Left forelimb (tissue), 1 donor: Measurements from ENCODE around the gene HLTF.
"Not testable (repeated sequence)": the region's sequence is repeated elsewhere in the genome, so short reads cannot be mapped to it uniquely, and the experiment has no call there.

Source experiments
- DNase-seq: peaks from one replicate; pipeline ENCODE4 v3.0.0-alpha.2; 2018; ENCODE audit warnings: low spot score

The HLTF gene, protein sequence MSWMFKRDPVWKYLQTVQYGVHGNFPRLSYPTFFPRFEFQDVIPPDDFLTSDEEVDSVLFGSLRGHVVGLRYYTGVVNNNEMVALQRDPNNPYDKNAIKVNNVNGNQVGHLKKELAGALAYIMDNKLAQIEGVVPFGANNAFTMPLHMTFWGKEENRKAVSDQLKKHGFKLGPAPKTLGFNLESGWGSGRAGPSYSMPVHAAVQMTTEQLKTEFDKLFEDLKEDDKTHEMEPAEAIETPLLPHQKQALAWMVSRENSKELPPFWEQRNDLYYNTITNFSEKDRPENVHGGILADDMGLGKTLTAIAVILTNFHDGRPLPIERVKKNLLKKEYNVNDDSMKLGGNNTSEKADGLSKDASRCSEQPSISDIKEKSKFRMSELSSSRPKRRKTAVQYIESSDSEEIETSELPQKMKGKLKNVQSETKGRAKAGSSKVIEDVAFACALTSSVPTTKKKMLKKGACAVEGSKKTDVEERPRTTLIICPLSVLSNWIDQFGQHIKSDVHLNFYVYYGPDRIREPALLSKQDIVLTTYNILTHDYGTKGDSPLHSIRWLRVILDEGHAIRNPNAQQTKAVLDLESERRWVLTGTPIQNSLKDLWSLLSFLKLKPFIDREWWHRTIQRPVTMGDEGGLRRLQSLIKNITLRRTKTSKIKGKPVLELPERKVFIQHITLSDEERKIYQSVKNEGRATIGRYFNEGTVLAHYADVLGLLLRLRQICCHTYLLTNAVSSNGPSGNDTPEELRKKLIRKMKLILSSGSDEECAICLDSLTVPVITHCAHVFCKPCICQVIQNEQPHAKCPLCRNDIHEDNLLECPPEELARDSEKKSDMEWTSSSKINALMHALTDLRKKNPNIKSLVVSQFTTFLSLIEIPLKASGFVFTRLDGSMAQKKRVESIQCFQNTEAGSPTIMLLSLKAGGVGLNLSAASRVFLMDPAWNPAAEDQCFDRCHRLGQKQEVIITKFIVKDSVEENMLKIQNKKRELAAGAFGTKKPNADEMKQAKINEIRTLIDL

DNA sequence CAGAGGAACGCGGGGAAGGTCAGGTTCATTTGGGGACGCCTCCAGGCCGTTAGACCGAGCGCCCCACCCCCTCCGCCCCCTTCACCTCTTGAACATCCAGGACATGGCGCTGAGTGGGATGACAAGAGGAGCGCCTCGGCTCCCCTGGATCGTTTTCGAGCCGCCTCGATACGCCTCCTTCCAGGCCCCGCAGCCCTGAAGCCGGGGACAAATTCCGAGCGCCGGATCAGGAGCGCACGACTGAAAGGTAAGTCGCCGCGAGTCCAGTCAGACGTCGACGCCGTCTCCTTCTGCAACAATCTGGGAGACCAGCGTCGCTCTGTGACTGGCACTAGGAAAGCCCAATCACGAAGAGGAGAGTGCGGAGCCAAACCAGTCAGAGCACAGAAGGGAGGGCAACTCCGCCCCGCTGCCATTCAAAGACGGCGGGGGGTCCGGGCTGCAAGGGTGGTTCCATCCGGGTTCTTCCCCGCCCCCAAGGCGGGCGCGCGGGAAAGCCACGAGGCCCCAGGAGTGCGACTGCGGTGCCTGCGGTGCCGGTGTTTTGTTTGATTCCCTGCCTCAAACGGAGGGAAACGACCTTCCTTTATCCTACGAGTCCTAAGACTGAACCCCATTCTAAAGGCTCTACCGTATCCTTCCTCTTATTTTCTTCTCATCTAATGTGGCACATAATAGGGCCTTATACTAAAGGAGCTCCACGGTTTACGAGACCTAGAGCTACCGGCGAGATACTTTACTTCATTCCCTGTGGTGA, at the start of gene HLTF:
HLTF (minus strand) TSS at position 302 of the 757 bp plus-strand sequence; CDS start at position 105, 197 bp downstream.
- DNase-seq: peak; percentile 95

DNA sequence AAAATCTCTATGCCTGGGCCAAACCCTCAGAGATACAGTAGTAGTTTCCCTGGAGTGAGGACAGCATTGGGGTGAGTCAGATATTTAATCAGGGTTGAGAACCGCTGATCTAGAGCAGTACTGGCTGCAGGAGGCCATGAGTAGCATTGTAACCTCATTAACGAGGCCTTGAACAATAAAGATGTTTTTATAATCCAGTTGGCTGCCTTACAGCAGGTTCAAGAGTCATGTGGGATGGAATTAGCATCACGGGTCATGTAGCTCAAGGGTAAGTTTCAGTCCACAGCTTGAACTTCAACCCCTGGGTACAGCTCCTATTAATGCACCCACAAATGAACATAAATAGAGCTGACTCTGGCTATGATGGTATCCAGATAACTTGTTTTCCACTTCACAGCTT, 48.2 kb upstream of the HLTF start:
- DNase-seq: no peak

DNA sequence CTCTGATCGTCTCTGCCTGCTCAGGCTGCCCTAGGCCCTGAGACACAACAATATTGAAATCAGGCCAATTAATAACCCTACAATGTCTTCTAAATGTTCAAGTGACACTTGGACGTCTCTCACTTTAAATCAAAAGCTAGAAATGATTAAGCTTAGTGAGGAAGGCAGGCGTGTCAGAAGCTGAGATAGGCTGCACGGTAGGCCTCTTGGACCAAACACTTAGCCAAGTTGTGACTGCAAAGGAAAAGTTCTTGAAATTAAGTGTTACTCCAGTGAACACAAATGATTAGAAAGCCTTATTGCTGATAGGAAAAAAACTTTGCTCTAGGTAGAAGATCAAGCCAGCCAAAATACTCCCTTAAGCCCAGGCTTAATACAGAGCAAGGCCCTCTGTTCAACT, 45.3 kb upstream of the HLTF start:
- DNase-seq: no peak

DNA sequence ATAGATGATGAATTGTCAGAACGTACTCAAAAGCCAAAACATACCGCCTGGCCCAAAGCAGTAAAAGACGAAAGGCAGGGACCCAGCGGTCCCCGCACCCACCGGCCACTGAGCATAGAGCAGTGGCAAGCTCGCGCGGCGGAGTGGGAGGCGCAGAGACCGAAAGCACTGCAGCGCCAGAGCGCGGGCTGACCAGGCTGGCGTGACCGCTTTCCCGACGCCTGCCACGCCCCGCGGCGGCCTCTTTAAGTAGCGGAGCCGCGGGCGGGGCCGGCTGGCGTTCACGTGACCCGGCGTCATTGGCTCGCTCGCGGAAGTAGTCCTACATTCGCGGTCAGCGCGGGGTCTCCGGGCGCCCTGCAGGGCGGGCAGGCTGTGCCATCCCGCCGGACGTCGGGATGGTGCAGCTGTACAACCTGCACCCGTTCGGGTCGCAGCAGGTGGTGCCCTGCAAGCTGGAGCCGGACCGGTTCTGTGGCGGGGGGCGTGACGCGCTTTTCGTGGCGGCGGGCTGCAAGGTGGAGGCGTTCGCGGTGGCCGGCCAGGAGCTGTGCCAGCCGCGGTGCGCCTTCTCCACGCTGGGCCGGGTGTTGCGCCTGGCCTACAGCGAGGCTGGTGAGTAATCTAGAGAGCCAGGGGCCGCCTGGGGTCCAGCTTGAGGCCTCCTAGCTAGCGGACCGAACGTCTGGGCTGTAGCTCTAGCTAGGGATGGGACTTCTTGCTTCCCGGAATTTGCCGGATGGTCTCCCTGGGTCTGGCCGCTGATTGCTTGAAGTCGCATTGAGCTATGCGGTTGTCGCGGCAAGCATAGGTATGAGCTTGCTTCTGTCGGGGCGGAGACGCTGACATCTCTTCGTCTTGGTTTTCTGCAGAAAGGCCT, 43.2 kb upstream of the HLTF start, which contains the start of gene HPS3:
HPS3 (plus strand) TSS at position 313 of the 880 bp plus-strand sequence; CDS start at position 399, 86 bp downstream.
- DNase-seq: peak; percentile 93

DNA sequence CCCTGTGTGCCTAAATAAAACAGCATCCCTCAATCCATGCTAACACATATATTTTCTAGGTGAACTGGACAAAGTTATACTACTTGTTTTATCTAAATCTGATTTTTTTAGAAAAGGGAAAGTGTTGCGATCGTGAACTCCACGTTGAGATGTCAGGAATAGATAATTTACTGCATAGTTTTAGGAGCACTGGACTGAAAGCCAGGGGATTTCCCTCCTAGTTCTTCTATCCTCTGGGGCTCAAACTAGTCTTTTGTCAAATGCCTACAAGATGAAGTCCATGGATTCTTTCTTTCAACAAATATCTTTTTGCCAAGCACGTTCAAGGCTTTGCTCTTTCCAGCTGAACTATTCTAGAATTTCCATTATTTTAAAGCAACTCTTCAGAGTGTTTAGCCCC, 42.5 kb upstream of the HLTF start:
- DNase-seq: no peak

DNA sequence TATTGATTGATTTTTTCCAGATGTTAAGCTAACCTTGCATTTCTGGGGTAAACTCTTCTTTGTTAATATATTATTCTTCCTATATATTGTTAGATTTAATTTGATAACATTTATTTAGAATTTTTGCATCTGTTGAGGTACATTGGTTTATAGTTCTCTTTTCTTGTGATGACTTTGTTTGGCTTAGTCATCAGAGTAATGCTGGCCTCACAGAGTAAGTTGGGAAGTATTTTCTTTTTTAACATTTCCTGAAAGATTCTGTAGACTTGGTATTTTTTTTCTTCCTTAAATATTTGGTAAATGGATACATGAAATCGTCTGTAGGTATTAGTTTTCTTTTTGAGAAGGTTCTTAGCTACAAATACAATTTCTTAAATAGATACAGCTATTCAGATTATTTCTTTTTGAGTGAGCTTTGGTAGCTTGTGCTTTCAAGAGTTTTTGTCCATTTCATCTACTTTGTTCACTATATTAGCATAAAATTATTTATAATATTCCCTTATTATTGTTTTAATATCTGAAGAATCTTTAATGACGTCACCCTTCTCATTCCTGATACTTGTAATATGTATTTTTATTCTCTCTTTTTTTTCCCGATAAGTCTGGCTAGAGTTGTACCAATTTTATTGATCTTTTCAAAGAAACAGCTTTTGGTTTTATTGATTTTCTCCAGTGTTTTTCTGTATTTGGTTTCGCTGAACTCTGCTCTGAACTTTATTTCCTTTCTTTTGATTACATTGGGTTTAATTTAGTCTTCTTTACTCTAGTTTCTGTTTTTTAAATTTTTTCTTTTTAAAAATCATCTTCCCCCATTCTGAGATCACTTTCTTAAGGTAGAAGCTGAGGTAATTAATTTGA, 36.6 kb upstream of the HLTF start:
- no peak for DNase-seq

DNA sequence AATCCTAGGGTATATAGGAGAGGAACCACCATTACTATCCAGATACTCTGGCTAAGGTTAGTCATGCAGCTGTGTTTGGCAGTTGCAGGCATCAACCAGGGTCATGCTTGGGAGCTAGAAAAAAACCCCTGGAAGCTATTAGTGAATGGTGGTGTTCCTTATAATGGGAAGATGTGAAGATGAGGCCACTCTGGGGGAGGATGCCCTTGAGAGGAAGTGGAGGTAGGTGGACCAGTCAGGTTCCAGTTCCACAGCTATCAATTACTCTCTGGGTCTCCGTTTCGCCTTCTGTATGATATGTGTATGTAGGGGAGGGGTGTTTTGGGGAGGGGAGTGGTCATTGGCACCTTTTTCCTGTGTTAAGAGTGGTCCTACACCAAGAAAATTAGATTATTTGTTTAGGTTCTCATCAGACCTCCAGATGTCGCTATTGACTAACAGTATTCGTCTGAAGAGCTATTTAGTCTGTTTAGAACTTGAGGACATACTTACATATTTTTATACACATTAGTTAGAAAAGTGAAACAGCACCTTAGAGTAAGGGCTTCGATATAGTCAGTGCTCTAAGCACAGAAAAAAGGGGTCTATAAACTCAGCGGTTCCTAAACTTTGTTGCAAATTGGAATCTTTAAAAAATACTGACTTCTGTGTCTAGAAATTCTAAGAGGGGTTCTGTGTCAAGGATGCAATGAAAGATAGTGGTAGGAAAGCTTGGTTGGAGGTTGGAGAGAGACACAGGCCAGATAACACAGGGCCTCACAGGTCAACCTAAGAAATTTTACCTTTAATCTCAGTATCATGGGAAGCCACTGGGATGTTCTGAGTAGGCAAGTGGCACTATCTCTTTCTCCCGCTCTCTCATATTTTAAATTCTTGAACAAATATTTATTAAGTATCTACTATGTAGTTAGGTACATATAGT, 34.0 kb upstream of the HLTF start:
- no peak for DNase-seq

DNA sequence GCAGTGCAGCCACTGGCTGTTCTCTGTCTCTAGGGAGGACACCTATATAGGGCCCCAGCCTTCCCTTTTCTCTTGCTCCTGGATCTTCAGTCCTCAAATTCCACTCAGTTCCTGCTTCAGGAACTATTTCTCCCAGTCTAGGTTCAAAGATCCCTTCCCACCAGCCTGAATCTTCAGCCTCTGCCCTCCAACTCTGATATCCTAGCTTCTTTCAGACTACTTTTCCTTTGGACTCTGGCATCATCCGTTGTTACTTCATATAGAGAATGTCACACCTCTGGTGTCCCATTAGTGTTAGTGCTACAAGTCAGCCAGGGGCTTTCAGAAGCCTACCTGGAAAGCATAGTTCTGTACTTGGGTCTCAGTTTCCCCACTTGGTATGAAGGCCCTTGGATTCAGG, 33.1 kb upstream of the HLTF start:
- DNase-seq: no peak

DNA sequence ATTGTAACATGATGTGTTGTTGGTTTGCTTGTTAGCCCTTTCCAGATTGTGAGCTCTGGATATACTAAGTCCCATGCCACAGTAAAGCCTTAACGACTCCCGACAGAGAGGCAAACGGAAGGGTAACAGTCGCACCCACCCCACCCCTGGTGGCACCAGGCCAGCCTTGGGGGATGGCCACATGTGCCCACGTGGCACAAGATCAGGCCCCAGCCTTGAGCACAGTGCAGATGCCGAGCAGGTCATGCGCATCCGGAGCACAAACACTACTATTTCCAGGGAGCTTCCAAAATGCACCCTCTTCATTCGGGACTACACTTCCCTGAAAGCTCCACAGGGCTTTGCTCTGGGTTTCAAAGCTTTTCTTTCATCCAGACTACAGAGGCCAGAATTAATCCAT, 32.4 kb upstream of the HLTF start:
- no peak for DNase-seq

DNA sequence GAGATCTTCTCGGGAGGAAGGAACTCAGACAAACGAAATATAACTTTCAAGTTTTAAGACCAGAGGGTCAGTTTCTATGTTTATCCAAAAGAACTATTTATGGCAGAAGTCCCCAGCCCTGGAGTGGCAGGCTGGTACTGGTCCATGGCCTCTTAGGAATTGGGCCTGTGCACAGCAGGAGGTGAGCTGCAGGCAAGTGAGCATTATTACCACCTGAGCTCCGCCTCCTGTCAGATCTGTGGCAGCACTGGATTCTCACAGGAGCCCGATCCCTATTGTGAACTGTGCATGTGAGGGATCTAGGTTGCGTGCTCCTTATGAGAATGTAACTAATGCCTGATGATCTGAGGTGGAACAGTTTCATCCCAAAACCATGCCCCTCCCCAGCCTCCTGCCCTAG, 28.8 kb upstream of the HLTF start:
- no peak for DNase-seq

DNA sequence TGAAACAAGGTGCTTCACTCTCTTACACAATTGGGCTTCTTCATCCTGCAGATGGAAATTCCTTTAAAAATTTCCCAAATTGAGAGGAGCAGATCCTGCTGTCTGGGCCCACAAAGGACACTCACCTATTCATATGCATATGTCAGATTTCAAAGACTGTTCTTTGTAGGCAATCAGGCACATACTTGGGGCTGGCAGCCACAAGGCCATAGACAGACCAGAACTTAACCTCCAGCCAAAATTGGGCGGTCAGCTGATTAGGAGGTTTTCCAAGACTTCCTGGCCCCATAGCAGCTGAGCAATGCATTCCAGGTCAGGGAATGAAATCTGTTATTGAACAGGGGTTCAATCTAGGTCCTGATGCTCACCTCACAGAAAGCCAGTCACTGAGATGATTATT, 28.1 kb upstream of the HLTF start:
- no peak for DNase-seq

DNA sequence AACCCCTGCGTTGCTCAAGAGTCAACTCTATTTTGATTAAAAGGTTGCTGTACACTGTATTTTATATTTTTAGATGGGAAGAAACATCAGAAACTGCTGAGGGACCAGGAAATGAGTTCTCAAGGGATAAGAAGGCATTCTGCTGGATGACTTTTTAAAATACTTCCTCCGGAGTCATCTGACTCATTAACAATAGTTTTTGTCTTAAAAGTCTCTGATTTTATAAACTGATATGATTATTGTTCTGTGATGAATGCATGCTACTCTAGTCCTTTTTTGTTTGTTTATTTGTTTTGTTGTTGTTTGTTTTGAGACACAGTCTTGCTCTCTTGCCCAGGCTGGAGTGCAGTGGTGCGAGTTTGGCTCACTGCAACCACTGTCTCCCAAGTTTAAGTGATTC, 18.2 kb upstream of the HLTF start:
- DNase-seq: no peak

DNA sequence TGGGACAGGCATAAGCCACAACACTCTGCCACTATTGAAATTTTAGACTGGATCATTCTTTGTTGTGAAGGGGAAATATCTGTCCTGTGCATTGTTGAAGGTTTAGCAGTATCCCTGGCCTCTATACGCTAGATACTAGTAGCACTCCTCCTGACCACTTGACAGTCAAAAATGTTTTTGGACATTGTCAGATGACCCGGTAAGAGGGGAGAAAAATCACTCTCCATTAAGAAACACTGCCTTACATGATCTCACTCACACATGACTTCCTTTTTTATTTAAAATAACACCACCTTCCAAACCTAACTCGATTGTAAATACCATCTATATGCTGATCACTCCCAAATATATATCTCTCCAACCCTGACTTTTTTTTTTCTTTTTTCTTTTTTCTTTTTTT, 15.3 kb upstream of the HLTF start:
- DNase-seq: no peak

DNA sequence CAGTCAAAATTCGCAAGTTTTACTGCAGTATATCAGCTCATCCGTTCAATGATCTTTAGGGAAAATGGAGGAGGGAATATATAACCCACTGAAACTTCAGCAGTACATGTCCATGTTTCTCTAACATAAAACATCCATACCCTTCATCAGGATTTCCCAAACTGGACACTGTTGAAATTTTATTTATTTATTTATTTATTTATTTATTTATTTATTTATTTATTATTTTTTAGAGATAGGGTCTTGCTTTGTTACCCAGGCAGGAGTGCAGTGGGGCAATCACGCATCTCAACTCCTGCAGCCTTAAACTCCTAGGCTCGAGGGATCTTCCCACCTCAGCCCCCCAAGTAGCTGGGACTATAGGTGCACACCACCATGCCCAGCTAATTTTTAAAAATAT, 14.8 kb upstream of the HLTF start:
- DNase-seq: no peak

DNA sequence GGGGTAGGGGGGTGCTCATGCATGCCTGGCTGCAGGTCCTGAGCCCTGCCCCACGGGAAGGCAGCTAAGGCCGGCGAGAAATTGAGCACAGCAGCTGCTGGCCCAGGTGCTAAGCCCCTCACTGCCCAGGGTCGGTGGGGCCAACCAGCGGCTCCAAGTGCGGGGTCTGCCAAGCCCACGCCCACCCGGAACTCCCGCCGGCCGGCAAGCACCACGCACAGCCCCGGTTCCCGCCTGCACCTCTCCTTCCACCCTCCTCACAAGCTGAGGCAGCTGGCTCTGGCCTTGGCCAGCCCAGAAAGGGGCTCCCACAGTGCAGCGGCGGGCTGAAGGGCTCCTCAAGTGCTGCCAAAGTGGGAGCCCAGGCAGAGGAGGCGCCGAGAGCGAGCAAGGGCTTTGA, 11.7 kb upstream of the HLTF start:
- not testable (repeated sequence) for DNase-seq

DNA sequence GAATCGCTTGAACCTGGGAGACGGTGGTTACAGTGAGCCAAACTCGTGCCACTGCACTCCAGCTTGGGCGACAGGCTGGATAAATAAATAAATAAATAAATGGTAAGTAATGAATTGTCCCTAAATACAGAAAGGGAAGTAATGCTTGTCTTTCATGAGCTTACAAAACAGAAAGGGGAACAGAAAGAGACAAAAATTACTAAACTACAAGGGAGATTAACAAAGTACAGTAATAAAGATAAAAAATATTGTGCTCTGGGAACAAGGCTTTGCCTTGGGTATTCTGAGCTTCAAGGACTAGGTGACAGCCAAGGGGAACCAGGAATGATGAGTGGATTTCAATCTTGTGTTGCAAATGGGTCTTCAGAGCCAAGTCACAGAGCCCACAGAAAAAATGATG, 9.2 kb upstream of the HLTF start:
- no peak for DNase-seq

DNA sequence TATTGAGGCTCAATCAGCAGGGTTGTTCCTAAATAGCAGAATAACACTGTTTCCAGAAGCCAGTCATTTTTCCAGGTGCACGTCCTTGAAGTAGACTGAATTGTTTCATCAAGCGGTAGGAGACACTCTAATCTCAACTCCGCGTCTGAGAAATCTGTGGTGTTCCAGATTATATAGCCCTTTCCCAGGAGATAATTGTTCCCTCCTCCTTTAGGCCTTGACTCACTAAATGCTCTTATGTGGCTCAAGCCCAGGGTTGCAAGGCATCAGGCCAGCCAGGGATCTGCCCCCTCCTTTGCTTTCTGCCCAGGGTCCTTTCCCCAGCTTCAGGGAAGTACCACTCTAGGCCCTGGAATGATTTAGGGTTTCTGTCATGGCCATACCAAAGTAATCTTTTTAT, 5.7 kb upstream of the HLTF start:
- no peak for DNase-seq

DNA sequence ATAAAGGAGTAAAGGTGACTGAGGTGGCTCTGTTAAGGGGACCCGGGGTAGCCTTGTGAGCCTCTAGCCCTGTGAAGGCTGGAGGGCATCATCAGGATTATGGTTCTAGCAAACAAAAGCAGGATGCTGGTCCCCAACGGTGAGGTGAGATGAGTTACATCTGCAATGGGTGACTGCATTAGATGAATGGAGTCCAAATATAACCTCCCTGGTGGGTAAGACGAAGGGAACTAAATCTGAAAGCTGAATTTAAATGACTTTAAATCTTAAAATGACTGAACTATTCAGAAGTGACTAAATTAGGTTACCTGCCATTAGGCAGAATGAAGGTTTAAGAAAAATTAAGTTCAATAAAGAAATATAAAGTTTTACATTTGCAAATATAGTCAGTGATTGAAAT, 4.6 kb upstream of the HLTF start:
- DNase-seq: no peak

DNA sequence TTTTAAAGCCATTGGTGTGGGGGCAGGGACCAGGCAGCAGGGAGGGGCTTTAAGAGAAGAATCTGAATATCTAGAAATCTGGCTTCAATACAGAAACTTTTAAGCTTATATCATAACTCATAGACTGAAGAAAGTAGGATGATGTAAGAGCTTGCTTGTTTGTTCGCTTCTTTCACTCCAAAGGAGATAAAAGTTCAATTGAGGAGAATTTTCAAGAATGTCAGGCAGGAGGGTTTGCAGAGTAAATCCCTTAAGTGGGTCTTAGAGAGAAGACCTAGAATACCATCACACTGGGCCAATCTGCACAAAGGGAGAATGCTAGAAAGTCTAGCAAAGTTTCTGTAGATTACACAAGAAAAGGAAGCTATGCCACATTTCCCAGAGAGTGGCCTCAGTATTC, 4.1 kb upstream of the HLTF start:
- DNase-seq: no peak
